Type B pancreatic cell (in vitro differentiated cells): Measurements from ENCODE around the gene SNX15. TPM values are rescaled to one million over a fixed set of nuclear protein-coding genes. Genes with fewer than 3 reads are reported as not detected.
"Not testable (repeated sequence)": the region's sequence is repeated elsewhere in the genome, so short reads cannot be mapped to it uniquely, and the experiment has no call there.

ENCODE experiments used
- DNase-seq: peaks from one replicate; pipeline ENCODE4 v3.0.0; 2021; ENCODE audit warnings: mixed read lengths; ENCODE audit not compliant: unreplicated experiment; ENCODE audit errors: extremely low spot score
- H3K27ac Mint-ChIP-seq: 2 replicates; pipeline ENCODE4 v1.8.0; 2021; ENCODE audit warnings: mild to moderate bottlenecking, mixed read lengths
- H3K27me3 Mint-ChIP-seq: 2 replicates; pipeline ENCODE4 v1.8.0; 2021; ENCODE audit warnings: mixed read lengths
- H3K36me3 Mint-ChIP-seq: 2 replicates; pipeline ENCODE4 v1.8.0; 2021; ENCODE audit warnings: mixed read lengths
- H3K4me1 Mint-ChIP-seq: one replicate; pipeline ENCODE4 v1.8.0; 2021; ENCODE audit warnings: mixed read lengths; ENCODE audit not compliant: unreplicated experiment
- H3K4me3 Mint-ChIP-seq: 2 replicates; pipeline ENCODE4 v1.8.0; 2021; ENCODE audit warnings: mild to moderate bottlenecking, mixed read lengths
- H3K9me3 Mint-ChIP-seq: 2 replicates; pipeline ENCODE4 v1.8.0; 2021; ENCODE audit warnings: mixed read lengths
- CTCF ChIP-seq: fragments of 200-600 bp; sonication (generic); conservative IDR thresholded peaks from 2 replicates; pipeline ENCODE4 v1.5.0; 2021; ENCODE audit warnings: antibody characterized with exemption, mild to moderate bottlenecking
- long read RNA-seq: library from polyadenylated mRNA; unstranded; transcript quantifications from one replicate; pipeline ENCODE4 v2.0.0, GENCODE V29; 2020
- total RNA-seq: library from RNA; stranded (reverse); gene quantifications from 2 replicates; pipeline ENCODE4 v1.2.1, GENCODE V29; 2021; ENCODE audit warnings: low replicate concordance

The SNX15 gene, protein sequence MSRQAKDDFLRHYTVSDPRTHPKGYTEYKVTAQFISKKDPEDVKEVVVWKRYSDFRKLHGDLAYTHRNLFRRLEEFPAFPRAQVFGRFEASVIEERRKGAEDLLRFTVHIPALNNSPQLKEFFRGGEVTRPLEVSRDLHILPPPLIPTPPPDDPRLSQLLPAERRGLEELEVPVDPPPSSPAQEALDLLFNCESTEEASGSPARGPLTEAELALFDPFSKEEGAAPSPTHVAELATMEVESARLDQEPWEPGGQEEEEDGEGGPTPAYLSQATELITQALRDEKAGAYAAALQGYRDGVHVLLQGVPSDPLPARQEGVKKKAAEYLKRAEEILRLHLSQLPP
- total RNA-seq: 21.3 and 25.3 TPM in 2 replicates
- long read RNA-seq, partial matches to known transcripts: 1 of 4 reads
- long read RNA-seq, other reads (novel, unspliced or antisense): 3 of 4 reads

DNA sequence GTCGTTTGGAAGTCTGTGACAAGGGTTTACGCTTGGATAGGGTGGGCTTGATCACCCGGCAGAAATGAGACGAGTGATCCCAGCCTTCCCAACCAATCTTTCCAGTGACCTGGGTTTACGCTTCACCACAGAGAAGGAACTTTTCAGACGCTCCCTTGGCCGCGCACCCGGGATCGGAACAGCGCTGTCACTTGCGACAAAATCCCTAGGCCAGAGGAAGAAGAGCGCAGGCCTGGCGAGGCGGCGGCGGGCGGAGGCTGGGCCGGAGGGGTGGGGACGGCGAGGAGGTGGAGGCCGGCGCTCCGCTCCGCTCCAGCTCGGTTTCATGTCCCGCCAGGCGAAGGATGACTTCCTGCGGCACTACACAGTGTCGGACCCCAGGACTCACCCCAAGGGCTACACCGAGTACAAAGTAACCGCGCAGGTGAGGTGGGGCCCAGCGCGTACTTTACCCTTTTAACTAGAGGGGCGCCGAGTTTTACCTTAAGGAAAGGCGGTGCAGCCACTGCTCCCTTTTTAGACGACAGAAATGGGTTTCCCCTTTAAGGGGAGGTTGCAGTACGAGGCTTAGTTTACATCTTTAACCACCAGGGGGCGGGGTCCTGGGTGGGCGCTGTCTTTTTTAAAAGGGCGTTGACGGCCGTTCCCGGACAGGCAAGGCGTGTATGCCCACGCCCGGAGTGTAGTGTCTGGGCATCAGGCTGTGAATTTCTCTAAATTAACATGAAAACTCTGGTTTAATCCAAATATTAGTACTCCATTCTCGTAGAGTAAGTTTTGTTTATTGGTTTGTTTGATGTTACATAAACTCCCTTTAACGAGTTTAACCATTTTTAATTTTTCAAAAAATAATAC, at the start of gene SNX15:
SNX15 (plus strand) TSS at position 227 of the 855 bp plus-strand sequence; CDS start at position 326, 99 bp downstream.
- no peaks in the 10 kb centered on the region for H3K36me3 Mint-ChIP-seq
- peak; percentile 94 for TF ChIP-seq CTCF
- no peaks in the 10 kb centered on the region for H3K27me3 Mint-ChIP-seq
- no peaks in the 10 kb centered on the region for H3K9me3 Mint-ChIP-seq
- H3K4me1 Mint-ChIP-seq: peaks cover 12% of the 10 kb centered on the region
- H3K27ac Mint-ChIP-seq: peak within 1 kb of the TSS; percentile 85
- DNase-seq: peak; percentile 91
- peak within 1 kb of the TSS; percentile 91 for H3K4me3 Mint-ChIP-seq

DNA sequence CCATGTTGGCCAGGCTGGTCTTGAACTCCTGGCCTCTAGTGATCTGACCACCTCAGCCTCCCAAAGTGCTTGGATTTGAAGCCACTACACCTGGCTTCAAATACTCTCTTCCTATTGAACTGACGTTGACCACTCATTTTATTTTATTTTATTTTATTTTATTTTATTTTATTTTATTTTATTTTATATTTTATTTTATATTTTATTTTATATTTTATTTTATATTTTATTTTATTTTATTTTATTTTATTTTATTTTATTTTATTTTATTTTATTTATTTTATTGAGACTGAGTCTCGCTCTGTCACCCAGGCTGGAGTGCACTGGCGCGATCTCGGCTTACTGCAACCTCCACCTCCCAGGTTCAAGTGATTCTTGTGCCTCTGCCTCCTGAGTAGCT, 43.9 kb upstream of the SNX15 start:
- H3K4me3 Mint-ChIP-seq, H3K9me3 Mint-ChIP-seq, H3K36me3 Mint-ChIP-seq, H3K4me1 Mint-ChIP-seq, H3K27ac Mint-ChIP-seq, DNase-seq: not testable (repeated sequence)
- peaks cover 19% of the 10 kb centered on the region for H3K27me3 Mint-ChIP-seq

DNA sequence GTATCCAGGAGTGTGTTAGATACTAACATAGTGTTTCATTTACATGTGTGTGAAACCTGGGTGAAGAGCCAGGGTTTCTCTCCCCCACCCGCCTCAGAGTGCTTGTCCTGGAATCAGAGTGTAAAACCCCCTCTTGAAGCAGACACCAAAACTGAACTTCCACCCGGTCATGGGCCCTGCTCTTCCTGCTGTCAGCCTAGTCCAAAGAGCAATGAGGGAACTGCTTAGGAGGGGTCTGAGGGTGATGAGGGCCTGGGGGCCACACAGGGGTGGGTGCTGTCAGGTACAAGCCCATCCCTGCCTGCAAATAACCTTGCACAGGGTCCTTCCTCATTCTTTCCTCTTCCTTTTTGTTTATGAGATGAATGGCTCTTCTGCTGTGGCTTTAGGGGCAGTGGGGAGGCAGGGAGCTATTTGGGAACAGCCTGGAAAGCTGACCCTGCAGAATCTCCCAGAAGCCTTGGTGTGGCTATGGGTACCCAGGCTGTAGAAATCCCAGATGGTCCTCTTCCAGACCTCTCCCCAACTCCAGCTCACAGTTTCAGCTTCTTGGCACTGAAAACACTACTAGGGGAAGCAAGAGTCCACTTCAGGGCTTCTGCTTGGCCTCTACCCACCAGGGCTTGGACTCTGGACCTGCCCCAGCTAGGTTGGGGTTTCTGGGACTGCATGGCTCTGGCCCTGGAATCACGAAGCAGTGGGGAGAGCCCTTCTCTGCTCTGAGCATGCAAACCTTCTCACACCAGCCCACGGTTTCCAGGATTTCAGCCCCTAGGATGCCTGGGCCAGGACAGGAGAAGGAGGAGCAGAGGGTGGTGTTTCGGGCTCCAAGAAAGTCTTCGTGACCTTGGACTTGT, 39.0 kb upstream of the SNX15 start:
- no peak for DNase-seq
- Mint-ChIP-seq H3K9me3 (no peaks in the 10 kb centered on the region), H3K4me1 (peaks cover 24% of the 10 kb centered on the region), H3K4me3 (no peak overlapping the region), H3K36me3 (no peaks in the 10 kb centered on the region), H3K27ac (no peak overlapping the region), H3K27me3 (peaks cover 3% of the 10 kb centered on the region)
- TF ChIP-seq CTCF: no peak

GRCh38 chr11:64989416-64989815, 37.8 kb upstream of the SNX15 start:
- Mint-ChIP-seq H3K4me1 (peaks cover 24% of the 10 kb centered on the region), H3K9me3 (no peaks in the 10 kb centered on the region), H3K36me3 (no peaks in the 10 kb centered on the region), H3K27me3 (peaks cover 3% of the 10 kb centered on the region), H3K4me3 (no peak overlapping the region), H3K27ac (no peak overlapping the region)
- TF ChIP-seq CTCF: no peak
- DNase-seq: no peak

GRCh38 chr11:64990222-64990923, 36.9 kb upstream of the SNX15 start:
- Mint-ChIP-seq H3K9me3 (no peaks in the 10 kb centered on the region), H3K27me3 (no peaks in the 10 kb centered on the region), H3K27ac (no peak overlapping the region), H3K36me3 (no peaks in the 10 kb centered on the region), H3K4me1 (peaks cover 24% of the 10 kb centered on the region), H3K4me3 (peak overlapping the region; percentile 55)
- DNase-seq: no peak
- no peak for TF ChIP-seq CTCF
